ENCODE data around the gene NCKAP5. TPM values are rescaled to one million over a fixed set of nuclear protein-coding genes. Genes with fewer than 3 reads are reported as not detected.

The NCKAP5 gene
- total RNA-seq, 1 donor from 2014 or later: 8.8 TPM

GRCh38 chr2:133360190-133360589 is 208.1 kb downstream of the NCKAP5 start:
- no peak overlapping the region for H3K4me3 ChIP-seq
- TF ChIP-seq, protein P1, sequence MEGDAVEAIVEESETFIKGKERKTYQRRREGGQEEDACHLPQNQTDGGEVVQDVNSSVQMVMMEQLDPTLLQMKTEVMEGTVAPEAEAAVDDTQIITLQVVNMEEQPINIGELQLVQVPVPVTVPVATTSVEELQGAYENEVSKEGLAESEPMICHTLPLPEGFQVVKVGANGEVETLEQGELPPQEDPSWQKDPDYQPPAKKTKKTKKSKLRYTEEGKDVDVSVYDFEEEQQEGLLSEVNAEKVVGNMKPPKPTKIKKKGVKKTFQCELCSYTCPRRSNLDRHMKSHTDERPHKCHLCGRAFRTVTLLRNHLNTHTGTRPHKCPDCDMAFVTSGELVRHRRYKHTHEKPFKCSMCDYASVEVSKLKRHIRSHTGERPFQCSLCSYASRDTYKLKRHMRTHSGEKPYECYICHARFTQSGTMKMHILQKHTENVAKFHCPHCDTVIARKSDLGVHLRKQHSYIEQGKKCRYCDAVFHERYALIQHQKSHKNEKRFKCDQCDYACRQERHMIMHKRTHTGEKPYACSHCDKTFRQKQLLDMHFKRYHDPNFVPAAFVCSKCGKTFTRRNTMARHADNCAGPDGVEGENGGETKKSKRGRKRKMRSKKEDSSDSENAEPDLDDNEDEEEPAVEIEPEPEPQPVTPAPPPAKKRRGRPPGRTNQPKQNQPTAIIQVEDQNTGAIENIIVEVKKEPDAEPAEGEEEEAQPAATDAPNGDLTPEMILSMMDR (IDR thresholded peaks at IDR 0.05): no peak
- intact Hi-C loops (cut with DNase I): no loop called here

DNA sequence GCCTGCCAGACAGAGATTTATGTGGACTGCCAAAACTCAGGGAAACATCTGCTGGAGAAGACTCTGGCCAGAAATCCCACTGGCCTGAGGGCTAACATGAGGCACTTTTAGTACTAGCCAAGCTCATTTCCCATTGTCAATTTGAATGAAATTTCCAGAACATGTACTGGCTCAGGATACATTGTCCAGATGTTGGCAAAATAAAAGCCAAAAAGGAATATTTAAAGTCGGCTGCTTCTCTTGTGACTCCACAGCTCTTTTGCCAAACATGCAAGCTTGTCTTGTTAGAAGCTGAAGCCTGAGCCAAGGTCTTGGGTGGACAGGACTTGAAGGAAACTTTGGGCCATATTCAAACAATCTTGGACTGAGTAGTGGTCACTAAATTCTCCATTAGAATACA is 215.5 kb downstream of the NCKAP5 start:
- H3K36me3 ChIP-seq: no peaks in the 10 kb centered on the region
- no peaks in the 10 kb centered on the region for H3K4me1 ChIP-seq
- H3K4me3 ChIP-seq: no peak overlapping the region
- TF ChIP-seq POLR2AphosphoS5 (IDR thresholded peaks at IDR 0.05; ENCODE audit: insufficient read depth in 1 of 2, low read depth in 1 of 2): peak in 1 of 2 donors; percentile 21
- TF ChIP-seq, protein P1 (IDR thresholded peaks at IDR 0.05): no peak
- no peak for TF ChIP-seq POLR2A (IDR thresholded peaks at IDR 0.05)
- DNase-seq (ENCODE audit: extremely low spot score in 2 of 2): no peak
- peak overlapping the region; percentile 13 for H3K27ac ChIP-seq
- intact Hi-C loops (cut with DNase I): no loop called here
- no peaks in the 10 kb centered on the region for H3K27me3 ChIP-seq
- H3K9me3 ChIP-seq: no peaks in the 10 kb centered on the region

More at GRCh38 chr2:133360190-133360589, 208.1 kb downstream of the NCKAP5 start:
- no peaks in the 10 kb centered on the region for H3K27me3 ChIP-seq
- no peak overlapping the region for H3K27ac ChIP-seq
- no peaks in the 10 kb centered on the region for H3K4me1 ChIP-seq
- H3K9me3 ChIP-seq: no peaks in the 10 kb centered on the region
- no peaks in the 10 kb centered on the region for H3K36me3 ChIP-seq
- DNase-seq (ENCODE audit: extremely low spot score in 2 of 2): no peak

DNA sequence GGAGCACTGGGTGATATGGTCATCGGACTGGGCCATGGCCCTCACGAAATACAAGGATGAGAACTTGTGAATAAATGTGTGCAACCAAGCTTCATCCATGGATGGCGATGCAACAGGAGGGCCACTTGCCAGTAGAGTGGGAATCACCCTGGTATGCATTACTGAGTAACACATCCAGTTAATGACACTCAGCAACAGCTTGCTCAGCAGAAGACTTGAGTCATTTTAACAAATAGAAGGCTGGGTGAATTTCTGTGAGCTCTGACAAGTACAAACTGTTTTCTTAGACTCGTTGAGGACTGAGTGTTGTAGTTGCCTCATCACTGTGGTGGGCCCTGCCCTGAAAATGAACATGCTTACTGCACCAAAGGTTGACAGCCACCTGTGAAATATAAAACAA is 221.6 kb downstream of the NCKAP5 start:
- Histone ChIP-seq H3K9me3 (no peaks in the 10 kb centered on the region), H3K36me3 (no peaks in the 10 kb centered on the region), H3K4me1 (no peaks in the 10 kb centered on the region), H3K4me3 (no peak overlapping the region), H3K27me3 (no peaks in the 10 kb centered on the region), H3K27ac (no peak overlapping the region)
- intact Hi-C loops (cut with DNase I): no loop called here
- no peak for TF ChIP-seq POLR2A (IDR thresholded peaks at IDR 0.05)
- TF ChIP-seq POLR2AphosphoS5 (IDR thresholded peaks at IDR 0.05; ENCODE audit: insufficient read depth in 1 of 2, low read depth in 1 of 2): no peak
- TF ChIP-seq, protein P1 (IDR thresholded peaks at IDR 0.05): no peak
- DNase-seq (ENCODE audit: extremely low spot score in 2 of 2): no peak

GRCh38 chr2:133345638-133346037 is 222.6 kb downstream of the NCKAP5 start:
- TF ChIP-seq POLR2A (IDR thresholded peaks at IDR 0.05) (no peak), POLR2AphosphoS5 (IDR thresholded peaks at IDR 0.05; ENCODE audit: insufficient read depth in 1 of 2, low read depth in 1 of 2) (no peak)
- TF ChIP-seq, protein P1 (IDR thresholded peaks at IDR 0.05): no peak
- no peaks in the 10 kb centered on the region for H3K4me1 ChIP-seq
- no peak overlapping the region for H3K27ac ChIP-seq
- no peaks in the 10 kb centered on the region for H3K27me3 ChIP-seq
- H3K36me3 ChIP-seq: no peaks in the 10 kb centered on the region
- no peaks in the 10 kb centered on the region for H3K9me3 ChIP-seq
- H3K4me3 ChIP-seq: no peak overlapping the region
- intact Hi-C loops (cut with DNase I): no loop called here
- DNase-seq (ENCODE audit: extremely low spot score in 2 of 2): no peak

DNA sequence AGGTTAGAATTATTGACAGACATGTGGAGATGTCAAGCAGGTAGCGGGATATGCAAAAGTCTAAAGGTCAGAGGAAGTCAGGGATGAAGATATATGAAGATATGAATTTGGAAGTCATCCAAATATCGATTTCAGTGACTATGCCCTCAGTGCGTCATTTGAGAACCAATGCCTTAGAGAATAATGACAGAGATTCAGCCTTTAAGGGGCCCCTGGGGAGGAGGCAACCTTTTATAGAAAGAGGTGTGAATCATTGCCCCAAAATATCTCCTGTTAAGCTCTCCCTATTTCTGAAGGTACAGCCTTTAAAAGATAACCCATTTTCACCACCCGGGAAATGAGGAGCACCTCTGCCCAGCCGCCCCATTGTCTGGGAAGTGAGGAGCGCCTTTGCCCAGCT is 223.4 kb downstream of the NCKAP5 start:
- DNase-seq (ENCODE audit: extremely low spot score in 2 of 2): no peak
- H3K27ac ChIP-seq: no peak overlapping the region

More for the DNA sequence above, 223.4 kb downstream of the NCKAP5 start:
- H3K27me3 ChIP-seq: no peaks in the 10 kb centered on the region
- intact Hi-C loops (cut with DNase I): no loop called here
- no peaks in the 10 kb centered on the region for H3K9me3 ChIP-seq
- no peaks in the 10 kb centered on the region for H3K36me3 ChIP-seq
- TF ChIP-seq, protein P1 (IDR thresholded peaks at IDR 0.05): no peak
- no peak for TF ChIP-seq POLR2AphosphoS5 (IDR thresholded peaks at IDR 0.05; ENCODE audit: insufficient read depth in 1 of 2, low read depth in 1 of 2)
- no peak for TF ChIP-seq POLR2A (IDR thresholded peaks at IDR 0.05)
- no peaks in the 10 kb centered on the region for H3K4me1 ChIP-seq
- no peak overlapping the region for H3K4me3 ChIP-seq

All from vagina (tissue), 2 donors.